ENCODE measurements around the gene CSAG1. TPM values are rescaled to one million over a fixed set of nuclear protein-coding genes. Genes with fewer than 3 reads are reported as not detected.
"Not testable (repeated sequence)": the region's sequence is repeated elsewhere in the genome, so short reads cannot be mapped to it uniquely, and the experiment has no call there.

The CSAG1 gene
- total and polyA plus RNA-seq, 2 donors (not counting 3 experiments of a cell fraction or from before 2014, with no cell fraction given) = not detected

DNA sequence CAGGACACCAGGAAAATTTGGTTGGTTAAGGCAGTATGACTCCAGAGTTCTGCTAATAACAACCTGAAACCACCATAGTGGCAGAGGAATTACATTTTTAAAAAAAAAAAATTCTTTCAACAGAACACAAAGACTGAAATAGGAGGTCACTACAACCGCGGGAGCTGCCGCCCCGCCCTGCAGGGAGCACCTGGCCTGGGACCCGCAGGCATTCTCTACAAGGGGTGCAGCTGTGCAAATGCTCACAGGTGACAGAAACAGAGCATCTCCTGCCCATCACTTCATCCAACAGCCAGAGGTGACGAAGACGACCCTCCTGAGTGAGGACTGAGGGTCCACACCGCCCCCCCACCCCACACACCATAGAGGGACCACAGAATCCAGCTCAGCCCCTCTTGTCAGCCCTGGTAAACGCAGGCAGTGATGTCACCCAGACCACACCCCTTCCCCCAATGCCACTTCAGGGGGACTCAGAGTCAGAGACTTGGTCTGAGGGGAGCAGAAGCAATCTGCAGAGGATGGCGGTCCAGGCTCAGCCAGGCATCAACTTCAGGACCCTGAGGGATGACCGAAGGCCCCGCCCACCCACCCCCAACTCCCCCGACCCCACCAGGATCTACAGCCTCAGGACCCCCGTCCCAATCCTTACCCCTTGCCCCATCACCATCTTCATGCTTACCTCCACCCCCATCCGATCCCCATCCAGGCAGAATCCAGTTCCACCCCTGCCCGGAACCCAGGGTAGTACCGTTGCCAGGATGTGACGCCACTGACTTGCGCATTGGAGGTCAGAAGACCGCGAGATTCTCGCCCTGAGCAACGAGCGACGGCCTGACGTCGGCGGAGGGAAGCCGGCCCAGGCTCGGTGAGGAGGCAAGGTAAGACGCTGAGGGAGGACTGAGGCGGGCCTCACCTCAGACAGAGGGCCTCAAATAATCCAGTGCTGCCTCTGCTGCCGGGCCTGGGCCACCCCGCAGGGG lies 35.3 kb downstream of the CSAG1 start, which contains the start of gene MAGEA3:
Gene MAGEA3 (plus strand): TSS at position 843 of the 980 bp plus-strand sequence. CDS start 2,039 bp downstream, outside the sequence.
- FAIRE-seq; BruUV-seq (replicated peaks); H3K27ac ChIP-seq (ENCODE audit: insufficient read depth, low read depth, low read length); H3K9me1 ChIP-seq (replicated peaks; ENCODE audit: control insufficient read depth, extremely low read depth, insufficient read depth, low read length); H3K9ac ChIP-seq (replicated peaks; ENCODE audit: extremely low read depth, insufficient read depth, low read length); dilution Hi-C loops (cut with MboI; ENCODE audit: extremely low pct_ligation_motif_present, low sequenced_read_pairs); POLR2A ChIA-PET; H4K20me1 ChIP-seq (replicated peaks; ENCODE audit: control insufficient read depth, extremely low read depth, insufficient read depth, low read length); H3K4me2 ChIP-seq (ENCODE audit: insufficient read depth, low read length); H3K4me3 ChIP-seq (replicated peaks in 1 of 3; ENCODE audit: insufficient read depth in 1 of 3, low read depth in 1 of 3, low read length in 3 of 3); CTCF ChIA-PET; intact Hi-C loops (cut with micrococcal nuclease); H3K9me3 ChIP-seq (replicated peaks; ENCODE audit: control insufficient read depth, insufficient read depth, low read length); H3K4me1 ChIP-seq (ENCODE audit: control insufficient read depth, extremely low read depth, insufficient read depth, low read length); DNase-seq (ENCODE audit: low read depth, low spot score); H3K79me2 ChIP-seq (ENCODE audit: control insufficient read depth, insufficient read depth, low read length); H3K27me3 ChIP-seq (ENCODE audit: control insufficient read depth in 2 of 2, insufficient read depth in 2 of 2, low read length in 2 of 2); H3K36me3 ChIP-seq (ENCODE audit: control insufficient read depth in 2 of 2, extremely low read depth in 1 of 2, insufficient read depth in 2 of 2, low read length in 2 of 2); H2AFZ ChIP-seq (ENCODE audit: low read depth, low read length): not testable (repeated sequence)

DNA sequence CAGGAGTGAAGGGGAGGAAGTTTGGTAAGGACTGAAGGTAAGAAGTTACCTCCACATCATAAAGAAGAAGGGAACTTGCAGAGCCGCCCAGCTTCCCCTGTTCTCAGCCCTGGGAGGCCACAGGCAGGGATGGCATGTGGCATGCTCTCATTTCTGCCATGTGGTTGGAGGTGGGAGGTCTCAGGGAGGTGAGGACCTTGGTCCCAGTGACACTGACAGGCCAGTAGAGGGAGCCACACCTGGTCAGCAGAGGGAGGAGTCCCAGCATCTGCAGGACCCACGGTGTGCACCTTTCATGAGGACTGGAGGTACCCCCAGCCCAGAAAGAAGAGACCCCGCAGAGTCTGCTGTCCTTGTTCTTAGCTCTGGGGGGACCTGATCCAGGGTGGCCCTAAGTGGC lies 52.5 kb downstream of the CSAG1 start:
- H3K27ac ChIP-seq (ENCODE audit: insufficient read depth, low read depth, low read length); H3K9me1 ChIP-seq (replicated peaks; ENCODE audit: control insufficient read depth, extremely low read depth, insufficient read depth, low read length); H2AFZ ChIP-seq (ENCODE audit: low read depth, low read length); H3K4me3 ChIP-seq (replicated peaks in 1 of 3; ENCODE audit: insufficient read depth in 1 of 3, low read depth in 1 of 3, low read length in 3 of 3); POLR2A ChIA-PET; DNase-seq (ENCODE audit: low read depth, low spot score); dilution Hi-C loops (cut with MboI; ENCODE audit: extremely low pct_ligation_motif_present, low sequenced_read_pairs); BruUV-seq (replicated peaks); CTCF ChIA-PET; intact Hi-C loops (cut with micrococcal nuclease); H3K4me1 ChIP-seq (ENCODE audit: control insufficient read depth, extremely low read depth, insufficient read depth, low read length); H3K9me3 ChIP-seq (replicated peaks; ENCODE audit: control insufficient read depth, insufficient read depth, low read length); H4K20me1 ChIP-seq (replicated peaks; ENCODE audit: control insufficient read depth, extremely low read depth, insufficient read depth, low read length); H3K79me2 ChIP-seq (ENCODE audit: control insufficient read depth, insufficient read depth, low read length); H3K36me3 ChIP-seq (ENCODE audit: control insufficient read depth in 2 of 2, extremely low read depth in 1 of 2, insufficient read depth in 2 of 2, low read length in 2 of 2); H3K9ac ChIP-seq (replicated peaks; ENCODE audit: extremely low read depth, insufficient read depth, low read length); H3K27me3 ChIP-seq (ENCODE audit: control insufficient read depth in 2 of 2, insufficient read depth in 2 of 2, low read length in 2 of 2); H3K4me2 ChIP-seq (ENCODE audit: insufficient read depth, low read length): not testable (repeated sequence)
- peak; percentile 75 for FAIRE-seq

Other genes with a start within 250 kb of the CSAG1 start
- not detected in 2 replicates for gene GABRQ, start 95.8 kb downstream of the CSAG1 start, total RNA-seq
- 0.01 and 0.02 TPM in 2 replicates for gene GABRQ, start 95.8 kb downstream of the CSAG1 start, polyA plus RNA-seq
- gene MAGEA3, start 34.9 kb downstream of the CSAG1 start, total RNA-seq = not detected in 2 replicates
- not detected in 2 replicates for gene MAGEA3, start 34.9 kb downstream of the CSAG1 start, polyA plus RNA-seq
- gene CSAG2, start 24.4 kb downstream of the CSAG1 start, total RNA-seq = not detected in 2 replicates
- gene CSAG2, start 24.4 kb downstream of the CSAG1 start, polyA plus RNA-seq = not detected in 2 replicates
- gene MAGEA2B, start 19.1 kb downstream of the CSAG1 start, total RNA-seq = not detected in 2 replicates
- gene MAGEA2B, start 19.1 kb downstream of the CSAG1 start, polyA plus RNA-seq = not detected in 2 replicates
- gene MAGEA12, start within 50 bp of the CSAG1 start, total RNA-seq = not detected in 2 replicates
- not detected in 2 replicates for gene MAGEA12, start within 50 bp of the CSAG1 start, polyA plus RNA-seq
- not detected in 2 replicates for gene MAGEA2, start 20.1 kb upstream of the CSAG1 start, total RNA-seq
- not detected in 2 replicates for gene MAGEA2, start 20.1 kb upstream of the CSAG1 start, polyA plus RNA-seq
- gene CSAG3, start 25.5 kb upstream of the CSAG1 start, total RNA-seq = not detected in 2 replicates
- gene CSAG3, start 25.5 kb upstream of the CSAG1 start, polyA plus RNA-seq = not detected in 2 replicates
- gene MAGEA6, start 36.0 kb upstream of the CSAG1 start, total RNA-seq = not detected in 2 replicates
- not detected in 2 replicates for gene MAGEA6, start 36.0 kb upstream of the CSAG1 start, polyA plus RNA-seq
- gene CETN2, start 97.0 kb upstream of the CSAG1 start, total RNA-seq = 28.2 and 28.6 TPM in 2 replicates
- 15.1 and 15.4 TPM in 2 replicates for gene CETN2, start 97.0 kb upstream of the CSAG1 start, polyA plus RNA-seq
- gene NSDHL, start 97.3 kb upstream of the CSAG1 start, total RNA-seq = 40.0 and 43.4 TPM in 2 replicates
- 43.7 and 44.5 TPM in 2 replicates for gene NSDHL, start 97.3 kb upstream of the CSAG1 start, polyA plus RNA-seq
- 19.7 and 31.6 TPM in 2 replicates for gene ZNF185, start 164.3 kb upstream of the CSAG1 start, total RNA-seq
- 15.5 and 18.7 TPM in 2 replicates for gene ZNF185, start 164.3 kb upstream of the CSAG1 start, polyA plus RNA-seq